AG20443 (cell line): ENCODE results near the gene ASB1.

Experiments used
- DNase-seq: peaks from one replicate; pipeline ENCODE4 v3.0.0; 2012; ENCODE audit warnings: low spot score, mixed read lengths

ASB1 gene

DNA sequence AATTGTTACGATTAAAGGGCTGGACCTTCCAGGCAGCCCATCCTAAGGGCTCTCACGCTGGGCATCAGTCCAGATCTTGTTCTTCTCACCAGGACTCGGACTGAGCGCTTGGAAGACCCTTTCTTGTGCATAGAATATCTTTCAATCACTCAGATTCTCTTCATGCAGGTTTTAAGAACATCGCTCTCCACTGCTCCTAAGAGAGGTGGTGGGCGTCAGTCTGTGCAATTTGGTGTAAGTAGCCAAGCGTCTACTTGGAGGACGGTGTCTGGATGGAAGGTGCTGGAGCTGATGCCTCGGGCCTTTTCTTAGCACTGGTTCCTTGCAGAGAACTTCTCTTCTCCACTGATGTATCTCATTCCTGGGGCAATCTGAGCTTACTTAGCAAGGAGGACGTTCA, 68.7 kb downstream of the ASB1 start:
- no peak for DNase-seq

DNA sequence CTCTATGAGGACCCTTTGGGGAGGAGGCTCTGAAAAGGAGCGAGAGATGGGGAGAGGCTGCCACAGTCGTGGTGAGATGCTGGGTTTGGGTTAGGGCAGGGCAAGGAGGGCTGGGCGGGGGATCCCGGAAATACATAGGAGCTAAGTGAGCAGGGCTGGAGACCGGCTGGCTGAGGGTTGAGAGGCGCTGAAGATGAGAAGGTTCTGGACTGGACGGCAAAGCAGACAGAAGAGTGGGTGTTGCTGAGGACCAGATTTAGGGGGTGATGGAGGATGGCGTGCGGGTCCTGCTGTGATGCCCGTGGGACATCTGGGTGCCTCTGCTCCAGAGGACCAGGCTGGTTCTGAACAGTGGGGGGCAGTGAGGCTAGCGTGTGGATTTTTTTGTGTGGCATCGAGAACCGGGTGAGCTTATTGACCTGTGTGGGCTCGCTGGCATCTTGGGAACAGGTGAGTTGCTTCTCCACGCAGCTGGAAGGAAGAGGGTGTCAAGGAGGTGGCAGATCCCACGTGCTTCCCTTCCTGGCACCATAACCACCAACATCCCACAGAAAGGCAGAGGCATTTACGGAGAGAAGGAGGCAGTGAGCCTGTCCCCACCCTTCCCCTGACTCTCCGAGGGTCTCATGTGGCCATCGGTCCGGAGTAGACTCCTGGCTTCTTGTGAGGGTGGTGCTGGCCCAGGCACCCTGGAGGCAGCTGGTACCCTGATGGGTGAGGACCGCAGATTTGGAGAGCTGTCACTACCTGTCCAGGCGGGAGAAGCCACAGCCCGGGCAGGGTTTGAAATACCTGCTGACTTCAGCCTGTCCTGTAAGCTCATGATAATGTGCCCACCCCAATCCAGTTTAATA, 70.3 kb downstream of the ASB1 start:
- DNase-seq = peak; percentile 3

DNA sequence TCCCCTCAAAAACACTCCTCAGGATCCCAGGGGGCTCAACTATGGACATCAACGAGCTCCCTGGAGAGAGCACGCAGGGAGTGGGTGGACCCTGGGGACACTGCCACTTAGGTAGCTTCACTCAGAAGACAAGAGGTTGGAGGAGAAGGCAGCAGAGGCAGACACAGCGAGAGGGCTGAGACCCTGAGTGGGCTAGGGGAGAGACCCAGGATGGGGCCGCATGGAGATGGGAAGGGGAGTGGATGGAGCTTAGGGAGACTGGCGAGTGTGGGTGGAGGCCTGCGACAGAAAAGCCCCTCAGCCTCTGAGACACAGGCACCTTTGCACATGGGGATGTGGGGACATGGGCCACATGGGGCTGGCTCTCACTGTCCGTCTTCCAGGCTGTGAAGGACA, 70.9 kb downstream of the ASB1 start:
- peak; percentile 3 for DNase-seq

DNA sequence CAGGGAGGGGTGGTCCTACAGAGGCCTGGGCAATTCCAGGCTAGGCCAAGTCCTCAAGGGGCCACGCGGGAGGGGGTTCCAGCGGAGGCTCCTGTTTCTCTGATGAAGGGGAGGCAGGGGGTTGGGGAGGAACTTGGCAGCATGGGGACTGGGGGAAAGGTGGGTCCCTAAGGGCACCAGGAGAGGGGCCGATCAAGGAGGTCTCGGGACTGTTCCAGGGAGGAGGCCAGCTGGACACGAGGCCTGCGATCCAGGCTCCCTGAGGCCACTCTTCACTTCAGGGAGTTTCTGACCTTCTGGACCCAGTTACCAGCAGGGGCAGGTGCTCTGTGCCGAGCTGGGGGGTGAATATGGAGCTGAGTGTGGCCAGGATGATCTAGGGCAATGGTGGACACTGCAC, 71.5 kb downstream of the ASB1 start:
- DNase-seq = no peak

DNA sequence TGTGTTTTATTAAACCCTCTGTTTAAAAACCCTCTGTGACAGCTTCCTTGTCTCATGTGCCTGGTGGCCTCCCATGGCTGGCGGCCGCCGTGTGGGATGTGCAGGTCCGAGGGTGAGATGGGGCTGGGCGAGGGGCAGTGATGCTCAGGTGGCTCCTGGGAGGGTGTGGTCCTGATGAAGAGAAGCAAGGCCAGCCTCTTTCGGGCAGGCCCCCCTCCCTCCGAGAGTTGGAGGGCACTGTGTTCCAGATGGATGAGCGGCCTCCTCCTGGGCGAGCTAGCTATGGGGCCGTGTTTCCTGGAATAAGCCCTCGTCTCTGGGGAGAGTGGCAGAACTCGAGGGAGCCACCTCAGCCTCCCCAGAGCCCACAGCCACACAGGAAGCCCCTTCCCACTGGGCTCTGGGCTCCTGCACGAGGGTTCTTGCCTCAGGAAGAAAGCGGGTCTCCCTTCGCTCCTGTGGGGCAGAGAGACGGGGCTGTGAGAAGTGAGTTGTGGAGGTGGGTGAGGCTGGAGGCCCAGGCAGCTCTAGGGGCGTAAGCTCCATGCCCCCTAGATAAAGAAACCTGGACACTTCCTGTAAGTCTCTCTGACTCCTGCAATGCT, 72.1 kb downstream of the ASB1 start:
- DNase-seq = no peak

DNA sequence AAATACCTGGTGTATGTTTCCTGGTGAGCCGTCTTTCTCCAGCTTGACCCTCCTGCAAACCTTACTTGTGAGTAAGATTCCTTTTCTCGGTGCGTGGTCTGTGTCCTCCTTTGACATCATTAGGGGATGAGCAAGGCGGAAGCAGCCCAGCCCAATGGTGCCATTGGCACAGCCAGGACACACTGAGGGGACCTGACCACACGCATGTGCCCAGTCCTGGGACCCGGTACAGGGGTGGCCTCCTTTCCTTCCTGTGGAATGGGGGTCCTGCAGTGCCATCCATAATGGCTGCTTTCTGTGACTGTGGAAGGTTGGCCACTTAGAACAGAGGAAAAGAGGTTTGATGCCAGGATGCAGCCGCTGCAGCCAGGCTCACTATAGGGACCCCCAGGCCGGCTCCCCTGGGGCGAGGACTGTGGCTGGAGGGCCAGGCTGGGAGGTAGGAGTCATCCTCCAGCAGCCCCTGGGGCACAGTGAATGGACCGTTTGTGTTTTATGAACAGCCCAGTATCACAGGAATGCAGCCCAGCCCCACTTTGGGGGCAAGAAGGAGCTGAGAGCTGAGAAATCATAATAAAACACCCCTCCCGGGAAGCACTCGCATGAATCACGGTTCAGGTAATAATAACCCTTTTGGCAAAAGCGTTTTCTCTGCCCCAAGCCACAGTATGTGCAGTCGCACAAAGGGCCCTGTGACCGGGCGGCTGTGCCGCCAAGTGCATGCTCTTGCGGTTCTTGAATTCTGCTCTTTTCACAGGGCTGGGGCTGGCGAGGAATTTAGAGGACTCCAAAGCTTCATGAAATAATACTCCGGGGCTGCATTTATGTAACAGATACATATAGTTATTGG, 73.2 kb downstream of the ASB1 start:
- DNase-seq = no peak

DNA sequence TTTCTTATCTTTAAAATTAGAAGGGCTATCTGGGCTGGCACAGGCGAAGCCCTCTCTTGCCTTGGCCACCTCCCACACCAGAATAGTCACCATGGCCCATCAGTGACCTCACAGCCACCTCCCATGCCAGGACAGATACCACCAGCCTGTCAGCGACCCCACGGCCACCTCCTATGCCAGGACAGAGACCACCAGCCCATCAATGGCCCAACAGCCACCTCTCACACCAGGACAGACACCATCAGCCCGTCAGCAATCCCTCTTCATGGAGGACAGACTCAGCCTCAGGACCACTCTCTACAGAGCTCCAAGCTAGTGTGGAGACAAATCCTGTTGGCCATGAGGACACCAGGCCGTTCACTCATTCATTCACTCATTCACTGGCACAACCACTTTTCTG, 74.6 kb downstream of the ASB1 start:
- DNase-seq = no peak
